Measurements from ENCODE around the gene CAMKV. TPM values are rescaled to one million over a fixed set of nuclear protein-coding genes. Genes with fewer than 3 reads are reported as not detected.
"Not testable (repeated sequence)": the region's sequence is repeated elsewhere in the genome, so short reads cannot be mapped to it uniquely, and the experiment has no call there.

Gene CAMKV
- total RNA-seq, 1 donor: 1.3 TPM

- no peak for DNase-seq (ENCODE audit: low read depth in 2 of 3, low spot score in 2 of 3)
These were observed 10.0 kb downstream of the CAMKV start for GRCh38 chr3:49859576-49860305.

DNA sequence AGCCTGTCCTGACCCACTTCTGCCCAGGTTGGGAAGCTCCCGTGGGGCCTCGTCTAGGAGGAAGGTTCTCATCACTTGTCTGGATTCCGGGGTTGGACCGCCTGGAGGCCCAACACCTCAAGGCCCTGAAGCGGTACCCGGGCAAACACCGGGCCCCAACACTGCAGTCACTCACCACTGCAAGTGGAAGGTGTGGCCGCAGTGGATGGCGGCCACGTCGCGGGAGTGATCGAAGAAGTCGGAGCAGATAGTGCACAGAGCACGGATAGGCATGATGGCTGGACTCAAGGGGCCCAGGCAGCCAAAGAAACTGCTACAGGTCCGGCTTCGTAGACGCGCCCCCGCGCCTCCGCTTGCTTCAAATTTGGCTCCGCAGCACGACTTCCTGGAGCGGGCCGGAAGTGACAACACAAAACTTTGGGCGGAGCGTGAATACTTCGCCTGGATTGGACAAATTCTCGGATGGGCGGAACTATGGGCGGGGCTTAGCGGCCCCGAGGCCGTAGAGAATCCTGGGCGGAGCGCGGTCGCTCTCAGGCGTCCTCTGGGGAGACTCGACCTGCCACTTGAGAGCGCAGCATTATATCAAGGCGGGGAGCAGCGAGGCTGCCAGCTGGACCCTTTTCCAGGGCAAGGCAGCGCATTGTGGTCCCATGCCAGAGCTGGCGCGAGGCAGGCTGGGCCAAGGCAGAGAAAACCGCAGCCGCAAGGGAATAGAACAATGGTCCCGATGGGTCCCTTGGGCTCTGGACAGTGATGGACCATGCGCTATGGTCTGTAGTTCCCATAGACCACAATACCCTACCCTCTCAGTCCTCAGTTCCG lies 13.3 kb downstream of the CAMKV start, which contains the start of gene TRAIP:
Gene TRAIP, minus strand, starts transcription at position 384 of the 825 bp plus-strand sequence. Its CDS starts 111 bp downstream, at position 273.
- peak; percentile 90 to 97 (median 93) for DNase-seq (ENCODE audit: low read depth in 2 of 3, low spot score in 2 of 3)

GRCh38 chr3:49855662-49856061 lies 14.0 kb downstream of the CAMKV start:
- no peak for DNase-seq (ENCODE audit: low read depth in 2 of 3, low spot score in 2 of 3)

DNA sequence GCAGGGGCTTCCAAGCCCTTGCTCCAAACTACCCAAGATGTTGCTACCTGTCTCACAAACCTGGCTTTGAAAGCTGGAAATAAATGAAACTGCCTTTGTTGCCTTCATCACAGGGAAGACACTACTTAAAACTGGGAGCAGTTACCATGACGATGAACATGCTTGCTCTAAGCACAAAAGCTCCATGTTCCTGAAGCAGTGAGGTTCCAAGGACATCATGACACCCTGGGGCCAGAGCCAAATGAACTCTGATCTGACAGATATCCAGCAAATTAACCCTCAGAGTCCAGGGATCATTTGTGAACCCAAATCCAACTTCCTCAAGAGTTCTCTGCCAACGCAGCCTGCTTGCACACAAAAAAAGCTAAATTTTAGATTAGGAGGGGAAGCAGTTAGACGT lies 24.0 kb downstream of the CAMKV start:
- no peak for DNase-seq (ENCODE audit: low read depth in 2 of 3, low spot score in 2 of 3)

- DNase-seq (ENCODE audit: low read depth in 2 of 3, low spot score in 2 of 3): no peak
These were observed 25.1 kb downstream of the CAMKV start for GRCh38 chr3:49844464-49845183.

DNA sequence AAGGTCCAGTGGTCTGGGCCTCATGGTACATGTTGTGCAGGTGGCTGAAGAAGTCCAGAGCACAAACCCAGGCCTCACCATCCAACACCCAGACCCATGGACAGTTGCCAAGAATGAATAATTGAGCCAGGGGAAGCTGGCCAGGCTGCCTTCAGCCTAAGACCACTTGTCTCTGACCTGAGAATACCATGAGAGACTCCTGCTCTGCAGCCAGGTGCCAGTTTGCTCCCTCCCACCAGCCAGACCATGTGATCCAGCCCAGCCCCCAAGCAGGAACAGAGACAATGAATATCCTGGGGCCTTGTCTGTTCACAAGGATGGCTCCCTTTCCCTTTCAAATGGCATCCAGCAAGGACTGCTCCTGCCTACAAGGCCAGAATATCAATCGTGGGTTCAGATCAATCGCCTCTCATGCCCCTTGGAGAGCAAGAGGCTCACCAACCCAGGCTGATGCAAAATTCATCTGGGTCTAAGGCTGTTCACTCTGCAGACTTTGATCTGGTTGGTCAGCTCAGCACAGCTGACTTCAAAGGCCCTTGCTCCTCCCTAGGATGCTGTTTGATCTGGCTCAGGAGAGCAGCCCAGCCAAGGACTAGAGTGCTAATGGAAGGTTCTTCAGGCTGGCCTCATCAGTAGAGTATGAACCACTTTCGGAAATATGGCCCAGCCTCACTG lies 26.7 kb downstream of the CAMKV start:
- no peak for DNase-seq (ENCODE audit: low read depth in 2 of 3, low spot score in 2 of 3)

DNA sequence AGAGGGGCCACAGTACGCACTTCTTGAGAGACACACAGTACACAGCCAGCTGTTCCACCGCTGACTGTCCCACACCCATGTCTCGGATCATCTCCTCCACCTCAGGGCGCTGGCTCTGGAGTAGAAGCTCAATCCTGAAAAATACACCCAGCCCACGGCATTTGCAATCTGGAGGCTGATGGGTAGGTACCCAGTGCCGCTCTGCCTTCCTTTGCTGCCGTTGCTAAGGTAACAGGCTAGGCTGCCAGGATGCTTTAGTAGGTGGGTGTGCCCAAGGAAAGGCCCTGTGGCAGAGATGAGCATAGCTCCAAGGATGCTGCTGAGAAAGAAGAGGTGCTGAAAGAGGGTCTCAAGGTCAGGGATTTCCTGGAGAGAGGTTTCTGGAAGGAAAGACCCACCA lies 27.9 kb downstream of the CAMKV start:
- no peak for DNase-seq (ENCODE audit: low read depth in 2 of 3, low spot score in 2 of 3)

DNA sequence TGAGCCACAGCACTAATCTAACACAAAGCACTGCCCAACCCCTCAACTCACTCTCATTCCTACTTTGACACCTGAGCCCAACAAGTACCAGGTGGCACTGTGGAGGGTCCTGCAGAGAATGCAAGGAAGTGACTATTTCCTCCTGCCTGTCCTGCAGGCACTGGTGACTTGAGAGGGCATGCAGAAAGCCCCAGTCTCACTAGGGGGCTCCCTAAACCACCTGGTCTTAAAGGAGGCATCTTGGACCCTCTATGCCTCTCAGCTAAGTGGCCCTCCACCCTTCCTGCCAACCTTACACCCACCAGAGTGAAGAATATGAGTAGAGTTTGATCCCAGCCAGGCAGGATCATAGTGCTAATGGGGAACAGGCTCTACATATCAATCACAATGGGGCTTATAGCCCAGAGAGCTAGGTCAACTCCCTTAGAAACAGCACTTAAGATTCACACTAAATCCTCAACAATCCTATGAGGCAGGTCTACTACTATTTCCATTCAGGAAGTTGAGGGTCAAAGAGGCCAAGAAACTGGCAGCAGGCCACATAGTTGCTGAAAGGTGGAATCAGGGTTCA lies 28.5 kb downstream of the CAMKV start:
- DNase-seq (ENCODE audit: low read depth in 2 of 3, low spot score in 2 of 3): peak in 2 of 3 donors; percentile 57 to 75

DNA sequence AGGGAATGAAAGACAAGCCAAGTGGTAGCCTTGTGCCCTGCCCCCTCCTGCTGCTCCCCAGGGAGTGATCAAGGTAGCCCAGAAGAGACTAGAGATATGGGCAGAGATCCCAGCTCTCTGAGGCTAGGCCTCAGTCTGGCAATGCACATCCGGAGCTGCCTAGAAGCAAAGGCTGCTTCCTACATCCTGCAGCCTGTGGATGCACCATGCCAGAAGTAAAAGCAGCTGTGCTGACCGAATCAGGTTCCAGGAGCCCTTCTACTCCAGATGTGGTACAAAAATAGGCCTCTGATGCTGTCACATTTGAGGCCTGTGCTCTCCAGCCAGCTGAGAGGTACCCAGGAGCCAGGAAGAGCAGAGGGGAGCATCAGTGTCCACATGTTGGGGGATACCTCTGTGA lies 29.3 kb downstream of the CAMKV start:
- no peak for DNase-seq (ENCODE audit: low read depth in 2 of 3, low spot score in 2 of 3)

DNA sequence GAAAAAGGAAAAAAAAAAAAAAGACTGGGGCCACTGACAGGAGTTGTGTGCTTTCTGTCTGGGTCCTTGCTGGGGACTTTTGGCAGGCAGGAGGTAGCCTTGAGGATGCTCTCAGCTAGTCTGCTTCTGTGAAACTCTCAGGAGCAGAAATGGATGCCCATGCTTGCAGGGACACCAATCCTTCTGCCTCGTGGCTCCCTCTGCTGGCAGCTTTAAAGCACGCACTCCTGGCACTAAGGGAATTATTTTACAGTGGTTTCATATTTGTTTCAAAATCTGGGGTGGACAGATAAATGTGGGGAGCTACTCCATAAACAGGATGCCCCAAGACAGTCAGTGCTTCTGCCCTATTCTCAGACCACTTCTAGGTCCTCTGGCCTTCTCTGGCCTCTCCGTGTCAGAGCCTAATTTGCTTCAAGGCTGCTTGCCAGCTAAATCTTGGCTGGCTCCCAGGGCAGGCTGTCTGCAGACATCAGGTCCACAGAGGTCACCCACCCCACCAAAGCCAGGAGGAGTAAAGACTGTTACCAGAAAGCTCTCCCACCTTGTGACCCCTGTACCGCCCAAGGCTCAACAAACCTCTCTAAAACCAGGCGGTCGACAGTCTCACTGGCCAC lies 30.4 kb downstream of the CAMKV start:
- peak; percentile 69 to 94 (median 84) for DNase-seq (ENCODE audit: low read depth in 2 of 3, low spot score in 2 of 3)

GRCh38 chr3:49831341-49831740 lies 38.4 kb downstream of the CAMKV start:
- peak in 2 of 3 donors; percentile 17 to 57 for DNase-seq (ENCODE audit: low read depth in 2 of 3, low spot score in 2 of 3)

GRCh38 chr3:49826016-49826415 lies 43.7 kb downstream of the CAMKV start:
- DNase-seq (ENCODE audit: low read depth in 2 of 3, low spot score in 2 of 3): no peak

- not testable (repeated sequence) for DNase-seq (ENCODE audit: low read depth in 2 of 3, low spot score in 2 of 3)
These were observed 46.6 kb downstream of the CAMKV start for GRCh38 chr3:49823131-49823530.

DNA sequence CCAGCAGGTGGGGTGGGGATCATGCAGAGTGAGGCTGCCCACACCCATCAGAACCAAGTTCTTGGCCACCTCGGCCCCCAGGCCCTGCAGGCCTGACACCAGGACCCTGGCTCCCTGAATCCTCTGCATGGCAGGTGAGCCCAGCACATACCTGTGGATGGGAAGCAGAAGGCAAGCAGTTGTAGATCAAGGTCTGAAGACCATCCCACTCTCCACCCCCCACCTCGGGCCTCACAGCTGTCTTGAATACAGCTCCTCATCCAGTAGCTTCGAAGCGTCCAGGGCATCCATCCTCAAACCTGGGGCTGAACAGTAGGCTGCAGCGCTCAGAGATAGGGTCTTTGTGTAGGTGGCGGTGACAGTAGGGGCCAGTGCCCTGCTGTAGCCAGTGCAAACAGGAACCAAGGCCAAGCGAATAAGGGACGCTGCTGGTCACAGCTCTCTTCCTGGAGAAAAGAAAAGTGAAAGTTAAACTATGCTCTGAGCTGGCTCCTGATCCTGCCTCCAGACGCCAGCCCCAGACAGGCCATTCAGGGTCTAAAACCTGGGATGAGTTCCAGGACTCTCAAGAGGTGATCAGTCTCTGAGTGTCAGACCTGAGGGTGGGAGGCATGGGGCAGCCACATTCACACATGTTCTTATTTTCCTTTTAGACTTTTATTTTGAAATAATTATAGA lies 56.1 kb downstream of the CAMKV start, which contains the start of gene UBA7:
Gene UBA7, minus strand, starts transcription at position 457 of the 678 bp plus-strand sequence. Its CDS starts 166 bp downstream, at position 291.
- peak in 2 of 3 donors; percentile 55 to 63 for DNase-seq (ENCODE audit: low read depth in 2 of 3, low spot score in 2 of 3)

DNA sequence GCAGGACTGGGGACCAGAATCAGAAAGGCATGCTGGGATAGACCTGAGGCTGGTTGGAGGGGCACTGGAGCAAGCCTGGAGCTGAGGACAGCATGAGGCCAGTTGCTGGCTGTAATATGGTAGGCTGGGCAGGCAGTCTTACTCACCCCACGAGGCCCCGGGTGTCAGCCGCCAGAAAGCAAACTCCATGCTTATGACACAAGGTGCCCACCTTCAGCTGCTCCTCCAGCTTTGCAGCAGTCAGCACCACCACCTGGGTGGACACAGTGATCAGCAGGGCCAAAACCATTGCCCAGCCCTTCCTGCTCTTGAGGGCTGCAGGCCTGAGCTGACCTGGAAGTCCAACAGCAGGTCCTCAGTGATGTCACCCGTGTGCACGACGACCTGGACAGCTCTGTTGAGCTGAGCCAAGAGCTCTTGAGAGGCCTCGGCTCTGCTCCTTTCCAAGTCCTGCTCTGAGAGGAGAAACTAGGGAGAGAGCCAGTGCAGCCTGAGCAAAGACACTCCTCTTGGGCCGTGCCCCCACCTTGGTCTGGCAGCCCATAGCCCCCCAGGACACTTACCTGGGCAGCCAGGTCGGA lies 56.7 kb downstream of the CAMKV start:
- no peak for DNase-seq (ENCODE audit: low read depth in 2 of 3, low spot score in 2 of 3)

Measured in hematopoietic multipotent progenitor cell (in vitro differentiated cells).